ENCODE data around the gene RNF20.
"Not testable (repeated sequence)": the region's sequence is repeated elsewhere in the genome, so short reads cannot be mapped to it uniquely, and the experiment has no call there.

- TF ChIP-seq EZH2 (IDR thresholded peaks at IDR 0.05); FOXP2 (optimal IDR thresholded peaks at IDR 0.05; ENCODE audit: control extremely low read depth, extremely low read length, insufficient read depth); POLR2AphosphoS5 (IDR thresholded peaks at IDR 0.05; ENCODE audit: borderline replicate concordance, low read depth, low read length): not testable (repeated sequence)
Measured at GRCh38 chr9:101590074-101590473, 56.4 kb downstream of the RNF20 start.

Measured in SK-N-MC (cell line).